NCI-H446 (cell line): ENCODE results near the gene USP6NL.
A peak's percentile ranks its signal among the peaks of the same experiment; 100 is the strongest.

Experiments used
- DNase-seq, 2 experiments: peaks; one replicate each; lab custom pipeline; 2025; lab: John Stamatoyannopoulos, UW

USP6NL gene

DNA sequence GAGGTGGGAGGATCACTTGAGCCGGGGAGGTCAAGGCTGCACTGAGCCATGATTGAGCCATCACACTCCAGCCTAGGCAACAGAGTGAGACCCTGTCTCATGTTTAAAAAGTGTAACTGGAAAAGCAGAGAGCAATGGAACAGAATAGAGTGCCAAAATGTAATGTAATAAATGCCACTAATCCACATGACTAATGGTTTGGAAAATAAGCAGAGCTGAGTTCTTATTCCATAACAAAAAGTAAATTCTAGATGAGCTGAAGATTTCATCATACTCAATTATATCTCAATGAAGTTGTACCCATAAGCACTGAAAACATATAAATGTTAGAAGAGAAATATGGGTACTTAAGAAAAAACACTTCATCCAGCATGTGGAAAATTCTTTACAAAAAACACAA is 132.6 kb downstream of the USP6NL start:
- no peak for DNase-seq

DNA sequence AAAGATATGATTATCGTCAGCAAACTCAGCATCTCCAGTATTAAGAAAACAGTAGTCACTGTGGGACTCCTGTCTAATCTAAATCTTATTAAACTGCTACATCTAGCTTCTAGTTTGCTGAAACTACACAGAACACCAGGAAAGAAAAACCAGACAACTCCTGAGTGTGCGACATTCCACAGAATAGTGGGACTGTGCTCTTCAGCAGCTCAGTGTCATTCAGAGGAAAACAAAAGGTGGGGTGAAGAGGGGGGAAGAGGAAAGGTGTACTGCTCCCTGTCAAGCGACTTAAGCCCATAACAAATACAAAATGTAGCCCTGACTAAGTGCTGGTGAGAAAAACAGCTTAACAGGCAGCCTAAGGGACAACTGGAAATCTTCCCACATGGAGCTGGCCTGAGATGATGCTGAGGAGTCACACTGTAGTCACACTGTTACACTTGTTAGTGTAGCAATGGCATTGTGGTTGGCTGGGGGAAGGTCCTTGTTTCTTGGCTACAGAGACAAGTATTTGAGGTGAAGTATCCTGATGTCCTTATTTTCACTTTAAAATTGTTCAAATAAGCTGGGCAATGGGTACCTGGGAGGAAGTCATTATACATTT is 135.5 kb downstream of the USP6NL start:
- DNase-seq = no peak

DNA sequence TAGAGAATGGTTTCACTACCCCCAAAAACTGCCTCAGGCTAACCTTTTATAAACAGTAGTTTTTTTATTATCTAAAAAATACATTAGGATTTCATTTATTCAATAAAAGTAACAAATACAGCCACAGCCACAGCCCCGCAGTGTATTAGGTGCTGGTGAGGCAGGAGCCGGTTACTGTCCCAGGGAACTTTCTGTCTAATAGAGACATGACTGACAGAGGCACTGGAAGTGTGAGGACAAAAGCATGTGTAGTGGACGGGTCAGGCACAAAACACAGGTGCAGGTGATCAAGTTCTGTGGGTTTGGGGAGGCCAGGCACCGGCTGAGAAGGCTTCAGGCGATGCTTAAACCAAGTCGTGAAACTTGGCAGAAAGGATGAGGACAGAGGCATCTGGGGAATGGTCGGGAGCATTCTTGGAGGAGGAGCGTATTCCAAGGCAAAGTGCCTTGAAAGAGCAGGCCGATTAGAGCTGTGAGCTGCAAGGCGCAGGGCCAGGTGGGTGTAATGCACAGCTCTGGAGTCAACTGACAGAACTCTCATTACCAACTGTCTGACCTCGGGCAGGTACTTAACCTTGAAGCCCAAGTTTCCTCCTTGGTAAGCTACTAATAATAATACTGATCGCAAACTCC is 138.2 kb downstream of the USP6NL start:
- DNase-seq = no peak

DNA sequence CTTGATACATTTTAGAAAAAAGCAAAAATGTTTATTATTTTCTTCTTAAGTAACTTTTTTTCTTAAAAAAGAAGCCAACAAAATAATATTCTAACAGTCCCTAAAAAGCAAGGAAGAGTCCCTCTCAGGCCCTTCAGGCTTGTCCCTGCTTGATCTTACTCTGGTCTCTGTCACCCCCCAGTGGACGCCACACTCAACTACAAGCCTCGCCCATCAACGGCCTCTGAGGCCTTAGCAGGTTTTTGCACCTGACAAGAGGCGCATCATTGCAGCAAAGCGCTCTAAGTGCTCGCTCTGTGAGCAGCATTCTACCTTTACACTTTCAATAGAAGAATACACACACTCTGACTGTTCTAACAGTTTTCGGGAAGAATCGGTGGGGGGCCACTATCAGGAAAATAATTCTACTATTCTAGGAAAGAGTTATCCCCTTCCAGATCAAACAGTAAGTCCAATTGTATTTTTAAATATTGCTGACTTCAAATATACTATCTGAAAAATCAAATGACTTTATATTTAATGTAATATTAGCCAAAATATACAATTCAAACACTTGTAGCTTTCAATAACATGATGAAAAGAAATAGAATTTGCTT is 139.2 kb downstream of the USP6NL start:
- peak; percentile 36 to 73 for DNase-seq

DNA sequence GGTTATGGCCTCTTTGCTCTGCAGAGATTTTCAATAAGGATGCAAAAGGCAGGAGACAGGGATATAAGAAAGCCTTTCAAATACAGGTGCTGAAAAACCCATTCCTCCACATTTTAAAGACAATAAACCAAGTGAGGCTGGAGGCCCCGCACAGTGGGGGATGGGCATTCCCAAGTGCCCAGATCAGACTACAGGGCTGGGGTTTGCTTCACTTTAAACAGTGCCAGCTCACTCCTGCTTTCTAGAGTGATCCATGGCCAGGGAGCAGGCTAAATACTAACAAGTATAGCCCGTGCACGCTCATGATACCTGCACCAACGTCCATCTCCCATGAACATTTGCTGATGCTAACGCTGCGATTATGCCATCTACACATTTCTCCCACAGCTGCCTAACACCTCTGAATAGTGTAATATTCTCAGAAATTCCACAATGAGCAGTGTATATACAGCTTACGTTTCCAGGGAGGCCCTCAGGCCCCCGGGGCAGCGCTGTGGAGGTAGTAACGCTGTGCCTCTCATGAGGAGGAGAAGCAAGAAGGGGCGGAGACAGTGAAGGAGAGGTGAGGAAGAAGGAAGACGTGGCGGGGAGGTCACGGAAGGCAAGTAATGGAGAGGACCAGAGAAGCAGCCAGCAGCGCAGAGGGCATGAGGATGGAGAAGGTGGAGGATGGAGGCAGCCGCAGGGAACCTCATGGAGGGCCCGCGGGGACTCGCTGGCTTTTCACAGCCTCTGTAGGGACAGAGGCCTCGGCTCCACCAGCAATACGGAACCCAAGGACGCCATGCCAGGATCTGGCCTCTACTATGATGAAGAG is 141.7 kb downstream of the USP6NL start:
- DNase-seq = no peak

DNA sequence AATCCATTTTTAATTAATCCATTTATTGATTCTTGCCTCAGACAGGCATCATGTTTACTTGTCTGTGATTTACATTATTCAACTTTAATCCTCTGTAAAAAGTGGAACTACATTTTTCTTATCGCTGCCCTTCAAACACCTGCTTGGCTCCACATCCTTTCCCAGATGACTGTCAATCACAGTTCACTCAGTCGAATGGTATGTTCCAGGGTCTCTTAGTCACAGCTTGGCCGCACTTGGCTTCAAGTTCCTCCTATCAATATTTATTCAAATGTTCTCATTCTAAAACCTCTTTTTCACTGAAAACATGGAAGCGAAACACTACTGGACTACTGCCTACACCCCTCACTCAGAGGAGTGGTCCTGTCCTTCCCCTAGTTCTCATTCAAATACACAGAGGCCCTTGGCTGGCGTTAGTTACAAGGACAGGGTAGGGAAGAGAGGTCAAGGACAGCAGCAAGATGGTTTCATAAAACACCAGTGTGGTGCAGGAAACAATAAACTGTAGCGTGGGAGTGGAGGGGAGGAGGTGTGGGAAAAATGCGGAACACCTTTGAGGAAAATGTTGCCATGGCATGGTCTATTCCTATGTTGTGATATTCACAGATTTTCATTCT is 143.2 kb downstream of the USP6NL start:
- no peak for DNase-seq

DNA sequence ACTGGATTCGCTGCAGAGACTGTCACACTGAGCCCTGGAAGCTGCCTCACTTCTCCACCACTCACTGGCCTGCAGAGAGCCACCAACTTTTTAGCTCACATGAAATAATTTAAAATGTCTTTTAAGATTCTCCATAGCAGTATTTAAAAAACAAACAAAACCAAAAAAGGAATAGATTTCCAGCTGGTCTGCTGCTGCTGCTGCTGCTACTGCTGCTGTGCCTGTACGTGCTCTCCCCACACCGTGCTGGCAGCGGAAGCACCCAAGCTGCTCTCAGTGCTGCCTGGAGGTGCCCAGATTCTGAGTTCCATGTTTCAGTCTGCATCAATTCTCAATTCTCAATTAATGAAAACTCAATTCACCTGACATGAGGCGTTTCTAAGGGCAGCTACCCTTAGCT is 146.0 kb downstream of the USP6NL start:
- DNase-seq = no peak

DNA sequence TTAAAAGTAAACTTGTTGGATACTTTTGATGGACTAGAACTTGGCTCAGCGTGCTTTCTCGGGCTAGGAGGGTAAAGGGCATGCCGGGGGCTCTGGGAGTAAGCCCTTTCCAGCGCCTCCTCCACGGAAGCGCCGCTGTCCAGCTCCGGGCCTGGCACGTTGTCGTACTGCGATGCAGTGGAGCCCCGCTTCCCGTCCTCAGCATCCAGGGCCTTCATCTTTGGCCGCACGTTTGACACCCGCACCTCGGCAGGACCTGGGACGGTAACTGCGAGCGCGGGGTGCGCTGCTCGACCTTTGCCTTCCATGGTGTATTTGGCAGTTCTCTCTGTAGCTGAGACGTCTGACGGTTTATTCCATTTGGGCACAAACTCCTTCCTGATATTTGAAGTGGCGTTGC is 148.3 kb downstream of the USP6NL start:
- DNase-seq = no peak

DNA sequence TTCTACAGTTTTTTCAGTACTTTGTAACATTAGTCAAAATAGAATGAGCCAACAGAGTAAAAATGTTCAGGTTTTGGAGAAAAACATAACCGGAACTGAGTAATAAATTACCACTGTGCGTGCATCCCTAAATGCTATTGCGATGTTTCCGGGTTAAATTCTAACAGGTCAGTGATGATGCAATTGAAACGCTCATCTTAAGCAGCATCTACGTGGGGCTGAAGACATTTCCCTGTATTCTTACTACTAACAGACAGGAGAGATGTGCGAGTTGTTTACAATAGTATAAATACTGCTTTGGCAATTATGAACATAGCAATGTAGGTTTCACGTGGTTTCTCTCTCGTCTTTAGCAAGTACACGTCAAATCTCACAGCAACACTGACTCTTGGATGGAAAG is 149.4 kb downstream of the USP6NL start:
- DNase-seq = no peak

DNA sequence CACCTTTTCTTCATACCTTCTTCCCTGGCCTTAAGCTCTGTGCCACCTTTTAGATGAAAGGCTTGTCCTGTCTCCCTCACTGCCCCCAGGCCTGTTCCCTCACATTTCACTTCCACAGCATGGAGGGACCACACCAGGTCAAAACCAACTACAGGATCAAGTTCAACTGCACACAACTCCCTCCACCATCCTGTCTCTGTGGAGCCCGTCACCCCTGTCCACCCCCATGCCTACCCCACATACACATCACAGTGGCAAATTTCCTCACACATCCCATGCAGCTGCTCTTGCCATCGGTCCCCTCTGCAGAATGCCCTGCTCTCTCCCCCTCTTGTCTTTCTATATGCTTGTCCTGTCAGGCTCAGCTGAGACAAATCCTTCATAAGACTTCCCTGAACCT is 154.1 kb downstream of the USP6NL start:
- no peak for DNase-seq

DNA sequence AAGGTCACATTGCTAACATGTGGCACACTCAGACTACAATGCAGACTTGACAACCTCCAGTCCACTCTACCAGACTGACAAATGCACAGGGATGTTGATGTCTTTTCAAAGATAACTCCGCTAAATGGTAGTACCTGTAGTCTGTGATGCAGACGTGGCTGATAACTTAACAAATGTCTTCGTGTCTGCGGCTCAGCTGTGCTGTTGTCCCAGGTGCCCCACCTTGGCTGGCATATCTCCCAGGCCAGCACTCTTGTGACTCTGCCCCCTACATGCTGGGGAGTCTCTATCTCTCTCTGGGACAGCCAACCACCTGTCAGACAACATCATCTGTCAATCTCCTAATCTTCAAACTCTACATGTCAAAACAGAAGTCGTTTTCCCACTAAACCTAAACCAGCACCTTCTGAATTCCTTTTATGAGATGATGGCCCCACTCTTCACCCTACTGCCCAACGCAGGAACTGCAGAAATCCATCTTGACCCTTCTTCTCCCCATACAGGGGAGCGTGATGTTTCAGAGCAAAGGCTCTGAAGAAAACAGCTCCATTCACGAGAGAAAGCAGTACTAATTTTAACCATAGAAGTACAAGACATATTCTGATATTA is 156.4 kb downstream of the USP6NL start:
- no peak for DNase-seq

DNA sequence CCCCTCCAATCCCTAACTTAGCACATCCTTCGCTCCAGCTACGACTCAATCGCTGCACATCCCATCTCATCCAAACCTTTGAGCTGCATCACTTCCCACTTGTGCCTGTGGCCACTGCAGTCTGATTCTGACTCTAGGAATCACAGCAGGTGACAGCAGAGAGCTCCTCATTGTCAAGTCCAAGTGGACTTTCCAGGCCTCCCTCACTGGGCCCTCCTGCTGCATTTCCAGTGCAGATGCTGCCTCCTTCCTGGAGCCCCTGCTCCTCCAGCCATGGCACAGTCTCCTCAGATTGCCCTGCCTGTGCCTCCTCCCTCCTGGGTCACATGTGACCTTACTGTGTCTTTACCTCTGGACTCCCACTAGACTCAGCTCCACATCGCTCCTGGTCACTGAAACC is 157.3 kb downstream of the USP6NL start:
- no peak for DNase-seq

DNA sequence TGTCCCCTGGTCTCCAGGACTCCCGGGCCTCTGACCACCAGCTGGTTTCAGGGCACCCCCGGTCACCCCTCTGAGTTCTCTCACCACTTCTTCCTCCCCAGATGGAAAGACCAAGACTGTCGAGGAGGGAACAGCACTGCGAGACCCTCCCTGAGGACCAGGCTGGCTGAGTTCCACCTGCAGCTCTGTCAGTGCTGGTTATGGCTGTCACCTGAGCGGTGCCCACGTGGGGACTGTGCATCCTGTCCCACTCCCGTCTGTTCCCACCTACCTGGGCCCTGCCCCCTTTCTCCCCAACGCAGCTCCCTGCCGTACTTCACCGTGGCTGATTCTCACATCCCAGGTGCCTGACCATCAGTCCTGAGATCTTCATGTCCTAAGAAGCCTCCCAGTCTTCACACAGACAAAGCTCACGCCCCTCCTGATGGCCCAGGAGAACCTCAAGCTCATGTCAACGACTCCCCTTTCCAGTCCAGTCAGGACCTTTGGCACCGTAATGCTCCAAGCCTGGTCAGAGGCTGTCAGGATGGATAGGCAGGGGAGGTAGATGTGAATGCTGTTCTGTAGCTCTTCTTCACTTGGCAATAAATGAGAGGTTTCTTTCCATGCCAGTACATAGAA is 159.7 kb downstream of the USP6NL start:
- DNase-seq = no peak

DNA sequence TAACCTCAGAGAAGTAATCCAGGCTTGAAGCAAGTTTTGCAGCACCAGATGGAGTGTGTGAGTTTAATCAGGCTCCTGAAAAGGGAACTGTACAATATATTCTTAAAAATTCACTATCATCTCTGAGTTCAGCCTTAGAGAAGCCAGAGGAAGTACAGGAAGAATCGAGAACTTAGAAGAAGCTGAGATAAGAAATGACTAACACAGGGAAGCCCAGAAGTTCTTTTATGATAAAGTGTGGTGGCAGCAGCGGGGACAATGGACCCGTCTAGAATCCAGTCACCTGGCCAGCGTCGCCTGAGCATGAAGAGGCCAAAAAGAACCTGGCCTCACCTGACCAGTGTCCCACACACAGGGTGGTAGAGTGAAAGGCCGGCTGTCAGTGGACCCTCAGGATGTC is 161.0 kb downstream of the USP6NL start:
- DNase-seq = no peak

DNA sequence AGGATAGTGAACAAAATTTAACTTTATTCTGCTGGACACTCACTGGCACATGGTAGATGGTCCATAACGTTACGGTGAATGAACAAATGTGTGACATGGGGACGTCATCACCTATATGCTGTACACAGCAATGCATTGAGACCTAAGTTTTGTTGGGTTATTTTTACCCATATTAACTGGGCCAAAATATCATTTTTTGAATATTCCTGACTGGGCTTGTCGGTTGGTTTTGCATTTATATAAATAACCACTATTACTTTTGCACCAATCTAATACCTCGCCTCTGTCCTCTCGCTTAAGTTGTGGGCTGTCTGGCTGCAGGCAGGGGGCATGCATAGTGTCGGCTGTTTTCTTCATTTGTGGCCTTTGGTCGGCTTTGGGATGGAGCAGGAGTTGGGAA is 161.7 kb downstream of the USP6NL start:
- no peak for DNase-seq

DNA sequence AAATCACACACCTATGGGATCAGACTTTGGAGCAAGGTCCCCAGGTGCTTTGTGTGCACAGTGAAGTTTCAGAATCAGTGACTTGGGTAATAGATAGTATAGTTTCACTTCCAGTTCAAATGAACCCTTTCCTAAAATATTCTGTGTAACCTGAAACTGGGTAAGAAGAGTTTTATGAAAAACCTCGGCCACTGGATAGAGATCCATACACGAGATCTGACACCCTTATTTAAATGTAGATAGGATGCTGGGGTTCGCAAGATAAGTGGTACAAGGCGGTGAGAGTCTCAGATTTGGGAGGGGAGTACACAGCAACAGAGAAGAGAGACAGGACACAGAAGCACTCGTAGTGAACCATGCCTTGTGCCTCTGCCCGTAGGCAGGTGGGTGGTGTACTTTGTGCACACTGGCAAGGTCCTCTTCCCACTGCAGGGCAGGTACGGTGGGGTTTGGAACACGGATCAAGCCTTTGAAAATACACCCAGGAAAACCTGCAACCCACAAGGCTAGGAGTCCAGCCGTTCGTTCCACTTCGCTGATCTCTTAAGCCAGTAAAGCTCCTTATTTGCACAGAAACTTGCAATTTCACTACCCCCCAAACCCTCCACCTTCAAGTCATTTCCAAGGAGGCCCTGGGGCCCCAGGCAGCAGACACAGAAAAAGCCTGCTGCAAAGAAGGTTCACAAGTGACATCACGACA is 162.8 kb downstream of the USP6NL start:
- DNase-seq = no peak

DNA sequence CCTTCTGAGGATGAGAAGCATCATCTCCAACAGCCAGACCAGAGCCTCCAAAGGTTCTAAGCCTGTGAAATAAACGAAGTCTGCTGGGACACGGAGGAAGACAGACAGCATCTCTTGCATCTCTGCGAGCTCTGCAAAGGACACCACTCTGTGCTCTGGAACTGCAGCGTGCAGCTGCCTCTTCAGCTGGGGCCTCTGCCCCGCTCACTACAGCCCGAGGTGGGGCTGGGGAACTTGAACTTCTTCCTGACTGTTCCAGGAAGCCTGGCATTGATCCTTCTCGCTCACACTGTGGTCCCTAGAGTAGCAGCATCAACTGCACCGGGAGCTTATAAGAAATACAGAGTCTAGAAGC is 163.3 kb downstream of the USP6NL start:
- no peak for DNase-seq

DNA sequence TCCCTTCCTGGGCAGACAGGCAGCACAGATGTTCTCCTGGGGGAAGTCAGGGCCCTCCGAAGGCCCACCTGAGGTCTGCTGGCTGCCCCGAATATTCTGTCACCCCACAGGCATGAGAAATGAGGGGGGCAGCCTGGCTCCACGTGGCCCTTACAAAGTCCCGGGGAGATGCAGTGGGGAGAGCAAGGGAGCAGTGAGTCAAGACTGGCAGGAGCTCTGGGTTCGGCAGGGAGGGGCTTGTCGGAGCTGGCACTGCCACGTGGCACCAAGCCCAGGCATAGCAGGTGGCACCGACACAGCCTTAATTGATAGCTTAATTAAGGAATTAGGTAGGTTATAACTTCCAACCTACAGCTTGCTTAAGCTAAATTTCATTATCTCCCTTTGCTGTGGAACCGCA is 163.9 kb downstream of the USP6NL start:
- DNase-seq = peak in 1 of 2 experiments; percentile 14

DNA sequence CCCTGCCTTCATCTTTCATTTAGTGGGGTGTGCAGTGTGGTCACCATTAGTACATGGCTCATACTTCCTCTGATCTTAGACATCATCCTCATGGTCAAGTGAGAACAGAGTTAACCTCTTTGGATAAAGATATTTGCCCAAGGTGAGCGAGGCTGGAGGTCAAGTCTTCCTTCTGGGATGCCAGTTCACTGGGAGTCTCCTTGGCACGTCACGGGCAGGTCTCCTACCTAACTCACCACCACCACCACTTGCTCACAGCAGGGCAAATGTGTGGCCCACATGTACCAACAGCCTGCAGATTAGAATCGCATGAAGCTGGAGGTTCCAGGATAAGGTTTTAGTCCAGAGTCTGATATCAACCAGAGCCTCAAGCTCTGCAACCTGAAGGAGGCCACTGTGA is 164.6 kb downstream of the USP6NL start:
- DNase-seq = no peak

DNA sequence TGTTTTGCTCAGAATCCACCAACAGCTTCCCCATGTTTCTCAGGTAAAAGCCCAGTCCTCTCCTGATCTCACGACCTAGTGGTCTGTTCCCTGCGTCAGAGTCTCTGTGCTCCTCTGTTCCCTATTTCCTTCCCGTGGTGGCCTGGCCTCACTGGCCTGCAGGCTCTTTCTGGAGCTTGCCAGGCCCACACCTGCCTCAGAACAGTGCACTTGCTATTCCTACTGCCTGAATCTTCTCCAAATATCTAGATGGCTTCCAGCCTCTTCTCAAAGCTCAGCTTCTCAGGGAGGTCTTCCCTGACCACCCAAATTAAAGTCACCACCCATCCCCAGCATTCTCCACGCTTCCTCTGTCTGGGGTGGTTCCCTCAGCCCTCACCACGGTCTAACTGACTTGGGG is 165.3 kb downstream of the USP6NL start:
- no peak for DNase-seq
